DND-41 (cell line): Measurements from ENCODE around the gene JARID2.

Experiments
- ATAC-seq: fragments of 200-7000 bp; cut with Tn5 transposase; 3 replicates; pipeline ENCODE4 v1.9.1; 2021; ENCODE audit warnings: low read depth; ENCODE audit not compliant: insufficient read depth
- DNase-seq: peaks from one replicate; pipeline ENCODE4 v3.0.0-alpha.2; 2020
- H2AFZ ChIP-seq: 2 replicates; pipeline ENCODE4 v1.6.0; 2012; ENCODE audit warnings: low read depth, low read length
- H3K27ac ChIP-seq: 2 replicates; pipeline ENCODE4 v1.5.1; 2012; ENCODE audit warnings: low read length, inconsistent platforms
- H3K27me3 ChIP-seq: fragments of 200-600 bp; sonication (generic); 2 replicates; pipeline ENCODE4 v1.6.0; 2012; ENCODE audit warnings: low read length, mild to moderate bottlenecking, inconsistent platforms; ENCODE audit not compliant: insufficient read depth, poor library complexity
- H3K36me3 ChIP-seq: 2 replicates; pipeline ENCODE4 v1.5.1; 2012; ENCODE audit warnings: low read length, inconsistent platforms; ENCODE audit not compliant: insufficient read depth
- H3K4me1 ChIP-seq: 2 replicates; pipeline ENCODE4 v1.5.1; 2012; ENCODE audit warnings: mild to moderate bottlenecking, low read length; ENCODE audit not compliant: insufficient read depth
- H3K4me2 ChIP-seq: 2 replicates; pipeline ENCODE4 v1.6.0; 2012; ENCODE audit warnings: mild to moderate bottlenecking, moderate library complexity, low read length, inconsistent platforms; ENCODE audit not compliant: insufficient read depth
- H3K4me3 ChIP-seq, 2 experiments: fragments of 200-600 bp in 1 of 2; shearing (Covaris generic) in 1 of 2; 2 replicates each; pipeline ENCODE4 v1.5.1; 2012 to 2016; ENCODE audit warnings: inconsistent platforms in 2 of 2, low read length in 2 of 2, mild to moderate bottlenecking in 2 of 2, low read depth in 1 of 2, moderate library complexity in 1 of 2
- H3K79me2 ChIP-seq: 2 replicates; pipeline ENCODE4 v1.6.0; 2012; ENCODE audit warnings: low read length, inconsistent platforms; ENCODE audit not compliant: insufficient read depth
- H3K9ac ChIP-seq: 2 replicates; pipeline ENCODE4 v1.6.0; 2012; ENCODE audit warnings: low read depth, mild to moderate bottlenecking, inconsistent platforms, low read length, moderate library complexity
- H3K9me3 ChIP-seq: 2 replicates; pipeline ENCODE4 v1.5.1; 2012; ENCODE audit warnings: low read length, moderate library complexity, mild to moderate bottlenecking, inconsistent platforms; ENCODE audit not compliant: insufficient read depth, severe bottlenecking
- H4K20me1 ChIP-seq: 2 replicates; pipeline ENCODE4 v1.6.0; 2012; ENCODE audit warnings: low read length; ENCODE audit not compliant: insufficient read depth
- CTCF ChIP-seq: IDR thresholded peaks from 2 replicates; pipeline ENCODE4 v1.5.1; 2012; ENCODE audit warnings: borderline replicate concordance, low read length, moderate library complexity, mild to moderate bottlenecking; ENCODE audit not compliant: poor library complexity, severe bottlenecking; ENCODE audit errors: extremely low read depth
- EZH2 ChIP-seq: IDR thresholded peaks from 3 replicates; pipeline ENCODE4 v1.6.1; 2012; ENCODE audit warnings: borderline replicate concordance, low read depth, mild to moderate bottlenecking, moderate library complexity, low read length, inconsistent platforms; ENCODE audit not compliant: severe bottlenecking

Gene JARID2

DNA sequence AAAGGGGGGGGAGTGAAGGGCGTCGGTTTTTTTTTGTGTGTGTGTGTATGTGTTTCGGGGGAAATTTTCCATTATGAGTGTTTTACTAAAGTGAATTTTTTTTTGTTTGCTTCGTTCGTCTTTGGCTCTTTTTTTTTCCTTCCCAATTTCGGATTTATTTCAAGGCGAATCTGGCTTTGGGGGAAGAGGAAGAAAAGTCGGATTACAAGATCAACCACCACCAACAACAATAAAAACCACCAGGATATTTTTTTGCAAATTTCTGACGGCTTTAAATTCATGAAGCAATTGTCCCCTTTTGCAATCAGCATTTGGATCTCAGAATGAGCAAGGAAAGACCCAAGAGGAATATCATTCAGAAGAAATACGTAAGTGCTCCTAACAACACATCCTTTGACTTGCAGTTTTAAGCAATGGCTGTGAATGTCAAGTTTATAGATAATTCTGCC, 372 bp downstream of the JARID2 start:
- Histone ChIP-seq H3K27ac (peak overlapping the region; percentile 86), H3K27me3 (no peaks in the 10 kb centered on the region), H3K9ac (peak overlapping the region; percentile 82), H3K4me1 (peaks cover 34% of the 10 kb centered on the region), H3K4me3 (peak overlapping the region; percentile 72 to 74), H3K36me3 (no peaks in the 10 kb centered on the region), H3K79me2 (peaks cover 47% of the 10 kb centered on the region), H4K20me1 (peaks cover 9% of the 10 kb centered on the region), H3K9me3 (no peaks in the 10 kb centered on the region), H3K4me2 (peak overlapping the region; percentile 68), H2AFZ (peak overlapping the region; percentile 68)
- no peak for DNase-seq
- no peak for TF ChIP-seq EZH2
- no peak for ATAC-seq

DNA sequence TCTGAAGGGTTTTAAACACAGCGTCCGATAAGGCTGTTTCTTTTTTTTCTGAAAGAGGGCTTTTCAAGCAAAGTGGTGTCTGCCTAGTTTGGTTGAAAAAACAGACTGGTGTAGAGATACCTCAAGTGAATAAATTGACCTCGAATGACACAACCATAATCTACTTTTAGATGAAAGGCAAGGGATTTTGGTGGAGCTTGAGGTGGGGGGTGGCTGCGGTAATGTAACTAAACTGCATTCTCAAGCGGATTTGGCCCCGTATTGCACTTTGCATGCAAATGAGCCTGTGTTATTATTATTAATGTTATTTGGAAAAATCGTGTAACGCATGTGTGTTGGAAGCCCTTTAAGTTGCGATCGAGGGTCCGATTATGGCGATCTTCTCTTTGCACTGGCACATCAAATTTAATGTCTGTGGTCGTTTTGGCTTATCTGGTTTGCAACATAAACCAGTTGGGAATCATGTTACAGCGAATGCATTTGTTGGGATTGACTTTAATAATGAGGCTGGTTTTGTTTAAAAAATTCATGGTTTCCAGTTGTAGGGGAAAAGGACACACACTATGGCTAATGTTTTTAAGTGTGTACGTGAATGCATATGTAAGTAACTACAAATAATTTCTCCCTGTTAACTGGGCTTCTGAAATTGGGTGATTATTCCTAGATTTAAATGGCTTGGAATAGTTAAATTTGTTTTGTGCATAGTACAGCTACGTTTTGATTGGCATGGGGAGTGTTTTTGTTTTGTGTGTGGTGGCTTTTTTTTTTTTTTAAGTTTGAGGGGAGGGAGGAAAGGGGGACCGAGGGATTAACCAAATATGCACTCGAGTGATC, 1.0 kb downstream of the JARID2 start:
- Histone ChIP-seq H4K20me1 (peaks cover 11% of the 10 kb centered on the region), H3K4me2 (peak overlapping the region; percentile 68), H2AFZ (peak overlapping the region; percentile 68; the same call in 1 of the 2 replicates), H3K79me2 (peaks cover 52% of the 10 kb centered on the region), H3K9me3 (no peaks in the 10 kb centered on the region), H3K4me1 (peaks cover 39% of the 10 kb centered on the region), H3K36me3 (no peaks in the 10 kb centered on the region), H3K27ac (peak overlapping the region; percentile 86), H3K27me3 (no peaks in the 10 kb centered on the region), H3K4me3 (peak overlapping the region; percentile 72 to 74), H3K9ac (peak overlapping the region; percentile 82)
- ATAC-seq (no peak), DNase-seq (peak; percentile 46)
- no peak for TF ChIP-seq CTCF
- no peak for TF ChIP-seq EZH2

DNA sequence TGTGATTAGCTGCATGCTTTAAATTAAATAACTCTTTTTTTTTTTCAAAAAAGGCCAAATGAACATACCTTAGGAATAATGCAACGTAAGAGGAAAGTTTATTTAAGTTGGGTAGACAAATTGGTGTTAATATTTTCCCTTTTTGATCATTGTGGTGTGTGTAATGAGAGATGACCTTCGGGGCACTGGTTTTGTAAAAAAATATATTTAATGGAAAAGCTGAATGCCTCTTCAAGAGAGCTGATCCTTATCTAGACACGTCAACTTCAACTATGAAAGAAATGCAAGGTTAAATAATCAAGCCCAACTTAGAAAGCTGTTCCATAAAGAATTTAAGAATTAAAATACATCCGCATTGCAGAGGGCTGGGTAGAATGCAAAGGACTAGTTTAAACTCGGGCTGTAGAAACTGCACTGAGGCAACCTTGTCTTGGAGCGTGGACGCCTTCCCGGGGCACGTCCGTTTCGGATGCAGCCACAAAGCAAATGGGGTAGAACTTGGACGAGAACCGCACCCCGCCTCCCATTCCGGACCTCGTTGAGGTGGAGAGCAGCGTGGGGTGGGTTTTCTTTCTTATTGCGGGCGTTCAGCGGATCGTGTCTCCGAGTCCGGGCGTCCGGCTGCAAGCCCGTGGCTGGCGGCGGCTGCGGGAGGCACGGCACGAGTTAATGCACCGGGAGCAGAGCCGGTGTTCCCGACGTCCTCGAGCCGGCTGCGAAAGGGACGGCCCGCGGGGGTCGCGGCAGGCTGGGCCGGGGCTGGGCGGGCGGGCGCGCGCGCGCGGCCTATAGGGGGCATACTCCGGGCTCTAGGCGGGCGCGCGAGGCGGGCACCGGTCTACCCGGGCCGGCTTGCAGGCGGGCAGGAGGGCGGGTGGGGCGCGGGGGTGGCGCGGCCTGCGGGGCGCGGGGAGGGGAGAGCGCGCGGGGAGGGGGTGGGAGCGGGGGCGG, 1.9 kb downstream of the JARID2 start:
- H2AFZ ChIP-seq, result peak overlapping the region; percentile 70
- peaks cover 42% of the 10 kb centered on the region for H3K4me1 ChIP-seq
- H3K27ac ChIP-seq, result peak overlapping the region; percentile 86
- H3K4me2 ChIP-seq, result peak overlapping the region; percentile 68
- H3K79me2 ChIP-seq, result peaks cover 61% of the 10 kb centered on the region
- H4K20me1 ChIP-seq, result peaks cover 11% of the 10 kb centered on the region
- no peaks in the 10 kb centered on the region for H3K36me3 ChIP-seq
- peak overlapping the region; percentile 82 for H3K9ac ChIP-seq
- no peaks in the 10 kb centered on the region for H3K27me3 ChIP-seq
- ATAC-seq (peak; percentile 4; the same call in 1 of the 3 replicates), DNase-seq (peak; percentile 59)
- no peaks in the 10 kb centered on the region for H3K9me3 ChIP-seq
- TF ChIP-seq CTCF, result peak; percentile 32
- TF ChIP-seq EZH2, result no peak
- H3K4me3 ChIP-seq, result peak overlapping the region; percentile 72 to 74
